Progenitor cell of endocrine pancreas (in vitro differentiated cells): ENCODE results near the gene SCN9A. TPM values are rescaled to one million over a fixed set of nuclear protein-coding genes. Genes with fewer than 3 reads are reported as not detected.
A peak's percentile ranks its signal among the peaks of the same experiment; 100 is the strongest.

Experiments
- DNase-seq: peaks from one replicate; pipeline ENCODE4 v3.0.0; 2021; ENCODE audit warnings: low spot score; ENCODE audit not compliant: unreplicated experiment
- H3K27ac Mint-ChIP-seq: 2 replicates; pipeline ENCODE4 v1.8.0; 2021; ENCODE audit warnings: mild to moderate bottlenecking, moderate library complexity, mixed read lengths
- H3K27me3 Mint-ChIP-seq: 2 replicates; pipeline ENCODE4 v1.8.0; 2021; ENCODE audit warnings: mixed read lengths
- H3K36me3 Mint-ChIP-seq: 2 replicates; pipeline ENCODE4 v1.8.0; 2022; ENCODE audit warnings: mixed read lengths; ENCODE audit not compliant: insufficient read depth
- H3K4me1 Mint-ChIP-seq: 2 replicates; pipeline ENCODE4 v1.8.0; 2021; ENCODE audit warnings: low read depth, mixed read lengths
- H3K4me3 Mint-ChIP-seq: 2 replicates; pipeline ENCODE4 v1.8.0; 2021; ENCODE audit warnings: low read depth, mild to moderate bottlenecking, moderate library complexity, mixed read lengths
- H3K9me3 Mint-ChIP-seq: 2 replicates; pipeline ENCODE4 v1.8.0; 2021; ENCODE audit warnings: low read depth, mixed read lengths
- CTCF ChIP-seq: fragments of 200-600 bp; sonication (generic); IDR thresholded peaks from one replicate; pipeline ENCODE4 v1.5.0; 2021; ENCODE audit warnings: antibody characterized with exemption, mild to moderate bottlenecking; ENCODE audit not compliant: unreplicated experiment
- long read RNA-seq: library from polyadenylated mRNA; unstranded; transcript quantifications from one replicate; pipeline ENCODE4 v2.0.0, GENCODE V29; 2020
- total RNA-seq: library from RNA; stranded (reverse); gene quantifications from 2 replicates; pipeline ENCODE4 v1.2.1, GENCODE V29; 2021

SCN9A gene
- 23.5 and 23.7 TPM in 2 replicates for total RNA-seq
- long read RNA-seq, partial matches to known transcripts = 103 of 127 reads
- long read RNA-seq, other reads (novel, unspliced or antisense) = 23 of 127 reads

GRCh38 chr2:166375736-166376487, at the start of gene SCN9A:
Gene SCN9A, minus strand, starts transcription at chr2:166375944. Its CDS starts 64,188 bp downstream, at chr2:166311756.
- Mint-ChIP-seq H3K4me1 (peaks cover 31% of the 10 kb centered on the region), H3K4me3 (peak within 1 kb of the TSS; percentile 94), H3K36me3 (no peaks in the 10 kb centered on the region), H3K27me3 (peaks cover 24% of the 10 kb centered on the region), H3K9me3 (no peaks in the 10 kb centered on the region), H3K27ac (peak within 1 kb of the TSS; percentile 94)
- peak; percentile 81 for DNase-seq
- peak; percentile 27 for TF ChIP-seq CTCF

- no peak for DNase-seq
- Mint-ChIP-seq H3K36me3 (no peaks in the 10 kb centered on the region), H3K9me3 (no peaks in the 10 kb centered on the region), H3K4me3 (no peak overlapping the region), H3K4me1 (no peaks in the 10 kb centered on the region), H3K27ac (no peak overlapping the region), H3K27me3 (no peaks in the 10 kb centered on the region)
- no peak for TF ChIP-seq CTCF
Observed at GRCh38 chr2:166424841-166425240, 49.1 kb upstream of the SCN9A start.

GRCh38 chr2:166419616-166419934, 43.8 kb upstream of the SCN9A start:
- Mint-ChIP-seq H3K4me1 (peaks cover 1% of the 10 kb centered on the region), H3K4me3 (no peak overlapping the region), H3K9me3 (no peaks in the 10 kb centered on the region), H3K36me3 (no peaks in the 10 kb centered on the region), H3K27me3 (no peaks in the 10 kb centered on the region), H3K27ac (no peak overlapping the region)
- peak; percentile 71 for TF ChIP-seq CTCF
- DNase-seq = no peak

- TF ChIP-seq CTCF = no peak
- Mint-ChIP-seq H3K36me3 (no peaks in the 10 kb centered on the region), H3K4me3 (no peak overlapping the region), H3K27me3 (no peaks in the 10 kb centered on the region), H3K27ac (no peak overlapping the region), H3K4me1 (peaks cover 1% of the 10 kb centered on the region), H3K9me3 (no peaks in the 10 kb centered on the region)
- DNase-seq = no peak
Observed at GRCh38 chr2:166418853-166419615, 43.3 kb upstream of the SCN9A start.

- Mint-ChIP-seq H3K4me1 (peaks cover 4% of the 10 kb centered on the region), H3K27me3 (no peaks in the 10 kb centered on the region), H3K27ac (no peak overlapping the region), H3K36me3 (no peaks in the 10 kb centered on the region), H3K9me3 (no peaks in the 10 kb centered on the region), H3K4me3 (no peak overlapping the region)
- TF ChIP-seq CTCF = no peak
- no peak for DNase-seq
Observed at GRCh38 chr2:166417669-166418068, 41.9 kb upstream of the SCN9A start.
